22Rv1 (cell line): ENCODE data around the gene IGFL4.
A peak's percentile ranks its signal among the peaks of the same experiment; 100 is the strongest.

ENCODE experiments used
- H3K27ac ChIP-seq: fragments of 450-650 bp; 2 replicates; pipeline ENCODE4 v1.5.1; 2017
- ZFX ChIP-seq: fragments of 450-650 bp; IDR thresholded peaks from 2 replicates; pipeline ENCODE4 v1.6.1; 2017; ENCODE audit warnings: antibody characterized with exemption, borderline replicate concordance
- TF ChIP-seq, protein P1 (sequence below): fragments of 450-650 bp; IDR thresholded peaks from 2 replicates; pipeline ENCODE4 v1.5.1; 2017; ENCODE audit warnings: mild to moderate bottlenecking

The IGFL4 gene

DNA sequence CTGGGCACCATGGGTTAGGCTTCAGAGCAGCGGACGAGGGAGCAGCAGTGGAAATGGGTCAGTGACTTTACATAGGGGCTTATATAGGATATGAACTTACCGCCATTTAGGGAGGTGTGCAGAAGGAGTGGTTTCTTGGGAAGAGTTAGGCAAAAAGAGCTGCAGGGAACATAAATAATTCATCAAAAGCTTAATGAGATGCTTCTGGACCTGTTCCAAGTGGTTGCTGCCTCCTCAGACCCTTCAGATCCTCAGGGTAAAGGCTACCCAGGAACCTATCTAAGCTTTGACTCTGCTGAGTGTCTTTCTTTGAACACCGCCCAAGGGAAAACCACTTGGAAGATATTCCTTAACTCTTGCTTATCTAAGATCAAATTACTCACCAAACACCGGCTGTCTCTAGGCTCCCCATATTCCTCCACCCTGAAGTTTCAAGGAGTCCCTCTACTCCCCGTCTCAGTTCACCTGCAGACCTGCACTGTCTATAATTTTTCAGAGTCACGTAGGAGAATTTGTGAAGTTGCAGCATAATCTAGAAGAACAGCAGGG lies at the start of gene IGFL4:
TSS of gene IGFL4 (minus strand) at position 51 of the 549 bp plus-strand sequence. CDS start at position 11, 40 bp downstream.
- TF ChIP-seq, protein P1, sequence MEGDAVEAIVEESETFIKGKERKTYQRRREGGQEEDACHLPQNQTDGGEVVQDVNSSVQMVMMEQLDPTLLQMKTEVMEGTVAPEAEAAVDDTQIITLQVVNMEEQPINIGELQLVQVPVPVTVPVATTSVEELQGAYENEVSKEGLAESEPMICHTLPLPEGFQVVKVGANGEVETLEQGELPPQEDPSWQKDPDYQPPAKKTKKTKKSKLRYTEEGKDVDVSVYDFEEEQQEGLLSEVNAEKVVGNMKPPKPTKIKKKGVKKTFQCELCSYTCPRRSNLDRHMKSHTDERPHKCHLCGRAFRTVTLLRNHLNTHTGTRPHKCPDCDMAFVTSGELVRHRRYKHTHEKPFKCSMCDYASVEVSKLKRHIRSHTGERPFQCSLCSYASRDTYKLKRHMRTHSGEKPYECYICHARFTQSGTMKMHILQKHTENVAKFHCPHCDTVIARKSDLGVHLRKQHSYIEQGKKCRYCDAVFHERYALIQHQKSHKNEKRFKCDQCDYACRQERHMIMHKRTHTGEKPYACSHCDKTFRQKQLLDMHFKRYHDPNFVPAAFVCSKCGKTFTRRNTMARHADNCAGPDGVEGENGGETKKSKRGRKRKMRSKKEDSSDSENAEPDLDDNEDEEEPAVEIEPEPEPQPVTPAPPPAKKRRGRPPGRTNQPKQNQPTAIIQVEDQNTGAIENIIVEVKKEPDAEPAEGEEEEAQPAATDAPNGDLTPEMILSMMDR, result no peak
- no peak for TF ChIP-seq ZFX
- no peak within 1 kb of the TSS for H3K27ac ChIP-seq

DNA sequence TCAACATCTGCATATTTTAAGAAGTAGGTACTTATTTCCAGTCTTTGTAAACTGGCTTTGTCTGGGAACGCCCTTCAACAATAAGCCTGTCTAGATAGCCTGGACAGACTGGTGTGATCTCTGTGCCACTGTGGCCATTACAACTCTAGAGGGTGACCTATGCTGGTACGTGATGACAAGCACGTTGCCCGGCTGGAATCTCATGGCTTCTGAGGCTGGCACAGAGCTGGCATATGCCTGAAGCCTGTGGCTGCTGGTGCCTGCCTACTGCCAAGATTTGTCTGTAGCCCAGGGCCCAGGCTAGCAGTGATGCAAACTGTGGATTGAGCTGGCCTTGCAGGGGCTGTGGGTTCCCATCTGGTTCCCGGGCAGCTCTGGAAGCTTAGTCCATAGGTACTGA lies 49.6 kb upstream of the IGFL4 start:
- TF ChIP-seq, protein P1, result no peak
- no peak for TF ChIP-seq ZFX
- H3K27ac ChIP-seq, result no peak overlapping the region

DNA sequence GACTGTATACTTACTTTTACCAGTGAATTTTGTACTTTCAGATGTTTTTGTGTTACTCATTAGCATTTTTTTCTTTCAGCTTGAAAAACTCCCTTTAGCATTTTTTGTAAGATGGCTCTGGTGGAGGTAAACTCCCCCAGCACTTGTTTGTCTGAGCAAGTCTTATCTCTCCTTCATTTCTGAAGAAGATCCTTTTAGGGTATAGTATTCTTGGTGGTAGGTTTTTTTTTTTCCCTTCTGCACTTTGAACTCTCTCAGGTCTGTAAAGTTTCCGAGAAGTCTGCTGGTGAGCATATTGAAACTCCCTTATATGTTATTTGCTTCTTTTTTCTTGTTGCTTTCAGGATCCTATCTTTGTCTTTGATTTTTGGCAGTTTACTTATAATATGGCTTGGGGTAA lies 48.6 kb upstream of the IGFL4 start:
- TF ChIP-seq, protein P1, result no peak
- no peak for TF ChIP-seq ZFX
- no peak overlapping the region for H3K27ac ChIP-seq

DNA sequence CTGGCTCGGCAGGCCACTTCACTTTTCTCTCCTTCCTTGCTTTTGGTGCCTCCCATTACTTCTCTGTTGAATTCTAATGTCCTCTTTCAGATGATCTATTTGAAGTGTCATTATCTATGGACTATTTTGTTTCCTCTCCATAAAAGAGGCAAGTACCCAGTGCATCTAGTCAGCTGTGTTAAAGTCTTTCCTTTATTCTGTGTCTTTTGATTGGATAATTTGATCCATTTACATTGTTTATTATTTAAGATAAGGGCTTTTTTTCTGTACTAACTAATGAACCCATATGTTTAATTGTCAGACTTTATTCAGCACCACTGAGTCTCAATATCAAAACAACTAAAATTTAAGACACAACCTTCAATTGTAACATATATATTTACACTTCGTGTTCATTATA lies 47.3 kb upstream of the IGFL4 start:
- TF ChIP-seq, protein P1, result no peak
- TF ChIP-seq ZFX, result no peak
- no peak overlapping the region for H3K27ac ChIP-seq

DNA sequence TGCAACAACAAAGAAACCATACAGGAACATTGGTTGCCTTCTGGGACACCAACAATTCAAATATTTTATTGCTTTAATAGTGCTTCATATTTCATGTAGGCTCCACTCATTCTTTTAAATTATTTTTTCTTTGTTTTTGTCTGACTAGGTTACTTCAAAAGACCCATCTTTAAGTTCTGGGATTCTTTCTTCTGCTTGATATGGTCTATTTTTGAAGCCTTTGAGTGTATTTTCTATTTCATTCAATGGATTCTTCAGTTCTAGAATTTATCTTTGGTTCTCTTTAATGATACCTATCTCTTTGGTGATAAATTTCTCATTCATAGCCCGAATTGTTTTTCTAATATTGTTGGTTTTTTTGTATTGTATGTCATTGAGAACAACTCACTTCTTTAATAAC lies 45.1 kb upstream of the IGFL4 start:
- TF ChIP-seq, protein P1, result no peak
- no peak for TF ChIP-seq ZFX
- no peak overlapping the region for H3K27ac ChIP-seq

DNA sequence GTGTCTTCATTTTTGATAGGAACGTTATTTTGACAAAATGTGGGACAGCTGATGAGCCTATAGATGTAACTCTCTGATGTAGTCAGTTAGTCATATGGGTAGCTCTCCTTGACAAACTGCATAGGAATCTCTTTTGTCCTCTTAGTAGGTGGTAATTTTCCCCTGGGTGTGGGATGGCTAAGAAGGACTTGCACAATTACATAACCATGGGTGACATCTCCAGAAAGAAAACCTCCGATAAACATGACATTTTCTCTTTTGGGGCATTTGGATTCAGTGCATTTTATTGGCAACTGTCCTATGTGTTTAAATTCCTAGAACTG lies 41.9 kb upstream of the IGFL4 start:
- TF ChIP-seq, protein P1, result no peak
- no peak for TF ChIP-seq ZFX

DNA sequence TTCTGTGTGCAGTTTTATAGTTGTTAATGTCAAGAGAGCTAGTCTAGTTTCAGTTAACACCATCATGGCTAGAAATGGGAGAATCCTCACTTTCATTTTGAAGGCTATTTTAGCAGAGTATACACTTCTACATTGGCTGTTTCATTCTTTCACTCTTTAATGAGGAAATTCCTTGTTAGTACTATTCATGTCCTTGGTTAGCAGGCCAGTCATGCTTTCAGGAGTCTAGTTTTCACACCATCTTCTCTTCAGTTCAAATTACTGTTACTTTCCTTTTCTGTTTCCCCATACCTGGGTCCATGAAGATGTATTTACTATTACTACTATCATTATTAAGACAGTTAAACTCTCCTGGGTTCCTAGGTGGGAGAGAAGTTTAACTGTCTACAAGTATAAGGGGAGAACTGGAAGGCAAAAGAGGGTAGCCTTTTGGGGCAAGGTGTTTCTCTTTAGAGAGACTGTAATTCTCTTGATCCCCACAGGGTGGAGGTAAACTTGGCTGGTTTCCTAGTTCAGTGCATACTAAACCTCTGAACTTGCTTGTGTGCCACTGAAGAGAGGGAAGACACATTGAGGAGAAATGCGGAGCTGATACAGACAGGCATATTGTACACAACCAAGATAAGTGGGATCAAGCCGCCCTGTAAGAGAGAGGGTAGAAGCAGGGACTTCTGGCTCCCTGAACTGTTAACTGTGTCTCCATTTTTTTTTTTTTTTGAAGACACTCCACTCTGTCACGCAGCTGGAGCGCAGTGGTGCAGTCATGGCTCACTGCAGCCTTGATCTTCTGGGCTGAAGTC lies 41.3 kb upstream of the IGFL4 start:
- no peak overlapping the region for H3K27ac ChIP-seq
- TF ChIP-seq, protein P1, result peak; percentile 82
- no peak for TF ChIP-seq ZFX

More for the DNA sequence above, 41.9 kb upstream of the IGFL4 start:
- no peak overlapping the region for H3K27ac ChIP-seq
